Activated CD4-positive, alpha-beta memory T cell treated with anti-CD3 and anti-CD28 coated beads for 36 hours (primary cell): ENCODE data around the gene PAQR5. TPM values are rescaled to one million over a fixed set of nuclear protein-coding genes. Genes with fewer than 3 reads are reported as not detected.

Source experiments
- CTCF ChIA-PET: fragments of 350-600 bp; sonication (Branson Sonifier 250); formaldehyde crosslinking; loops from one replicate; lab custom pipeline; 2021; ENCODE audit warnings: antibody characterized with exemption, inconsistent platforms; lab: Charles Lee
- POLR2A ChIA-PET: fragments of 350-600 bp; sonication (Branson Sonifier 250); formaldehyde crosslinking; loops from one replicate; lab custom pipeline; 2021; ENCODE audit warnings: antibody characterized with exemption; lab: Charles Lee
- DNase-seq: peaks from one replicate; pipeline ENCODE4 v3.0.0-alpha.2; 2020
- H3K27ac Mint-ChIP-seq: one replicate; pipeline ENCODE4 v1.8.0; 2021; ENCODE audit warnings: mixed read lengths
- H3K27me3 Mint-ChIP-seq: one replicate; pipeline ENCODE4 v1.8.0; 2021; ENCODE audit warnings: mixed read lengths
- H3K36me3 Mint-ChIP-seq: one replicate; pipeline ENCODE4 v1.8.0; 2021; ENCODE audit warnings: mixed read lengths
- H3K4me1 Mint-ChIP-seq: one replicate; pipeline ENCODE4 v1.8.0; 2021; ENCODE audit warnings: low read depth, mixed read lengths
- H3K4me3 Mint-ChIP-seq: one replicate; pipeline ENCODE4 v1.8.0; 2021; ENCODE audit warnings: mild to moderate bottlenecking, mixed read lengths
- H3K9me3 Mint-ChIP-seq: one replicate; pipeline ENCODE4 v1.8.0; 2021; ENCODE audit warnings: mixed read lengths
- intact Hi-C: fragments of 100-400 bp; cut with micrococcal nuclease; formaldehyde crosslinking; loops from one replicate; pipeline ENCODE4 v1.15.1; 2023
- total RNA-seq, 2 experiments: library from RNA; stranded (reverse); gene quantifications; one replicate each; pipeline ENCODE4 v1.2.3, GENCODE V29; 2021

PAQR5 gene
- total RNA-seq, 2 experiments from 2014 or later, result 0.10 to 0.15 TPM

DNA sequence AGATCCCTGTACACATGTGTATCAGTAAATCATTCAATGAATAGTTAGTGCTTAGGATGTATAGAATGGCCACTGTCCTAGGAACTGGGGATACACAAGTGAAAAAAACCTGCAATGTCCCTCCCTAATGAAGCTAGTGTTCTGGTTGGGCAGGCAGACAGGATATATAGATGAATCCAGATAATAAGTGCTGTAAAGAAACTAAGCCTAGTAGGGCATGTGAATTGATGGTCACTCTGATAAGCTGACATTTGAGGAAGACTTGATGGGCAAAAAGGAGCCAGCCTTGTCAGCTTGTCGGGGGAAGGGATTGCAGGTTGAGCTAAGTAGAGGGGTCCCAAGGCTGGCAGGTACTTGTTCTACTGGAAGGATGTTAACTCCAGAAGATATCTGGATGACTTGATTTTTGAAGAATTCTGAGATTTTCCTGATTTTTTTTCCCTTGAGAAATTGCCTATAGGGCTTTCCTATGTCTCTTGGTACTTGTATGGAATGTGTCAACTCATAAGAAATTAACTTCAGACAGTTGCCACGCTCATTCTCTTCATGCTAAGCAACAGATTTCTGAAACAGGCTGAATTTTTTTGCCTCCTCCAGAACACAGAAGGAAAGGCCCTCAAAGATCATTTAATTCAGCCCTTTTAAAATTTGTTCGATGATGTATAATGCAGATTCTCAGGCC lies 109.1 kb downstream of the PAQR5 start:
- intact Hi-C loops, result no loop called here
- Mint-ChIP-seq H3K4me1 (no peaks in the 10 kb centered on the region), H3K9me3 (no peaks in the 10 kb centered on the region), H3K36me3 (no peaks in the 10 kb centered on the region), H3K27ac (no peak overlapping the region), H3K27me3 (peaks cover 21% of the 10 kb centered on the region), H3K4me3 (no peak overlapping the region)
- ChIA-PET CTCF (interaction anchor here (1.1 to 3.7 kb wide), 2 partner anchors 13 to 58 kb away, joined by 3 to 14 read pairs; no protein-coding TSS in a partner anchor), POLR2A (interaction anchor here (0.6 kb wide), 1 partner anchor 62 kb away, joined by 4 read pairs; no protein-coding TSS in a partner anchor)
- DNase-seq, result no peak

DNA sequence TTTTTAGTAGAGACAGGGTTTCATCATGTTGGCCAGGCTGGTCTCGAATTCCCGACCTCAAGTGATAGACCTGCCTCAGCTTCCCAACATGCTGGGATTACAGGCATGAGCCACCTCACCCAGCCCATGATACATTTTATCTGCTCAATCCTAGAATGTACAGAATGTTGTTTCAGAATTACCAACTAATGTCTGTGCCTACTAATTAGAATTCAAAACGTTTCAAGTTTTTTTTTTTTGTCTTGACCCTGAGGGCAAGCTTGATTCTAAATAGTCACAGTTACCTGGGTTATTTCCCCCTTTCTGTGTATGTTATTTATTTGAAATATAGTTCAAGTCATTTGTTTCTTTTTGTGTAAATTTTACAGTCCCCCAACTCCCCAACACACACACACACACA lies 110.1 kb downstream of the PAQR5 start:
- intact Hi-C loops, result no loop called here
- Mint-ChIP-seq H3K4me1 (peaks cover 6% of the 10 kb centered on the region), H3K4me3 (no peak overlapping the region), H3K27me3 (peaks cover 24% of the 10 kb centered on the region), H3K36me3 (no peaks in the 10 kb centered on the region), H3K27ac (no peak overlapping the region), H3K9me3 (no peaks in the 10 kb centered on the region)
- CTCF ChIA-PET, result interaction anchor here (3.7 kb wide), 1 partner anchor 14 kb away, joined by 14 read pairs; no protein-coding TSS in a partner anchor
- DNase-seq, result no peak
- POLR2A ChIA-PET, result no interaction called here

- H3K36me3 Mint-ChIP-seq, result peaks cover 5% of the 10 kb centered on the region
- ChIA-PET CTCF (interaction anchor here (2.7 kb wide), 1 partner anchor 16 kb away, joined by 15 read pairs; no protein-coding TSS in a partner anchor), POLR2A (no interaction called here)
- H3K27ac Mint-ChIP-seq, result no peak overlapping the region
- peaks cover 11% of the 10 kb centered on the region for H3K4me1 Mint-ChIP-seq
- no peaks in the 10 kb centered on the region for H3K9me3 Mint-ChIP-seq
- intact Hi-C loops, result loop anchor here (5.0 kb wide), 1 partner anchor 348 kb away; no protein-coding TSS in a partner anchor
- H3K27me3 Mint-ChIP-seq, result peaks cover 18% of the 10 kb centered on the region
- no peak overlapping the region for H3K4me3 Mint-ChIP-seq
- DNase-seq, result peak; percentile 58
Measured at GRCh38 chr15:69410248-69410874, 111.6 kb downstream of the PAQR5 start.

GRCh38 chr15:69412274-69412673 lies 113.6 kb downstream of the PAQR5 start:
- intact Hi-C loops, result loop anchor here (5.0 kb wide), 1 partner anchor 350 kb away; no protein-coding TSS in a partner anchor
- Mint-ChIP-seq H3K27ac (no peak overlapping the region), H3K27me3 (peaks cover 19% of the 10 kb centered on the region), H3K4me1 (peaks cover 13% of the 10 kb centered on the region), H3K4me3 (no peak overlapping the region), H3K36me3 (peaks cover 10% of the 10 kb centered on the region), H3K9me3 (no peaks in the 10 kb centered on the region)
- POLR2A ChIA-PET, result interaction anchor here (1.0 kb wide), 1 partner anchor 40 kb away, joined by 4 read pairs; the partner anchor contains the start of gene RPLP1
- CTCF ChIA-PET, result interaction anchor here (0.7 to 3.0 kb wide), 4 partner anchors 18 to 353 kb away, joined by 3 to 15 read pairs (median 12); no protein-coding TSS in a partner anchor
- no peak for DNase-seq

- intact Hi-C loops, result loop anchor here (5.0 kb wide), 1 partner anchor 350 kb away; no protein-coding TSS in a partner anchor
- H3K4me1 Mint-ChIP-seq, result peaks cover 13% of the 10 kb centered on the region
- no peak overlapping the region for H3K27ac Mint-ChIP-seq
- H3K36me3 Mint-ChIP-seq, result peaks cover 13% of the 10 kb centered on the region
- no peaks in the 10 kb centered on the region for H3K9me3 Mint-ChIP-seq
- ChIA-PET POLR2A (interaction anchor here (1.0 kb wide), 1 partner anchor 40 kb away, joined by 4 read pairs; the partner anchor contains the start of gene RPLP1), CTCF (interaction anchor here (0.7 to 3.0 kb wide), 4 partner anchors 18 to 354 kb away, joined by 3 to 15 read pairs (median 12); no protein-coding TSS in a partner anchor)
- no peak overlapping the region for H3K4me3 Mint-ChIP-seq
- DNase-seq, result no peak
- peaks cover 17% of the 10 kb centered on the region for H3K27me3 Mint-ChIP-seq
Measured at GRCh38 chr15:69412701-69413100, 114.0 kb downstream of the PAQR5 start.

DNA sequence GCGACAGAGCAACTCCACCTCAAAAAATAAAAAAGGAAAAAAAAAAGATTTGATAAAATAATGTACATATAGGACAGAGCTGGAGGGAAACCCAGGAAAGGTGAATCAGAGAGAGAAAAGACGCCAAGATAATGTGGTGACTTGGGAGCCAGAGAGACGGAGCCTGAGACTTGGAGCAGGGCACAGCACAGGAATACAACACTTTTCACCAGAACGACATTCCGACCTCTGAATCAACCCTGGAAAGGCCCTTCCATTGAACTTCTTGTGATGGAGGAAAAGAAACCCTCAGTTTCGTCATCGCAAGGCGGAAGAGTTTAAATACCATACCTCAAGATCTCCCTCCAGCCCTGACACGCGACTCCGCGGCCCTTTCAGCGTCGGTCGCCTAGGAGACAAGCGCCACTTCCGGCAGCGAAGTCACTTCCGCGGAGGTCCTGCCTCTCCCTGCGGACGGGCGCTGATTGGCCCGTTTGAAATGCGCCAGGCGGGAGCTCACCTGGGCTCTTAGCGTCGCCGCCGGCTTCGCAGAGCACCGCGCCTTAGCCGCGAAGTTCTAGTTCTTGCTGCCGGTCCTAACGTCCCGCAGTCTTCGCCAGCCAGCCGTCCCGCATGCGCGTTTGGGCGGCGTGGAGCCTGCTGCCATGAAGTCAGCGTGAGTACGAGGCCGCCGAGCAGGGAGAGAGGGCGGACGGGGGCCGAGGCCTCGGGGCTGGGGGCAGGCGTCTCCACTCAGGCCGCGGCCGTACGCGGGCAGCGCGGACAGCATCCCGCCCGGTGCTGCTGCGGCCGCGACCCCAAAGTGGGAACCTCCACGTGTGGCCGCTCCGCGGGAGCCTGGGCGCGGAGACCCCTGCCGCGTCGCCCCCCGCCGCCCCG lies 115.3 kb downstream of the PAQR5 start, which contains the start of gene KIF23:
Gene KIF23 (plus strand): TSS at position 528 of the 879 bp plus-strand sequence. CDS start 117 bp downstream, at position 645.
- POLR2A ChIA-PET, result interaction anchor here (0.6 to 2.0 kb wide), 4 partner anchors 10 to 48 kb away, joined by 3 to 28 read pairs (median 4); partner anchors contain the start of gene RPLP1
- CTCF ChIA-PET, result interaction anchor here (0.5 to 3.0 kb wide), 6 partner anchors 19 to 252 kb away, joined by 3 to 14 read pairs (median 3); no protein-coding TSS in a partner anchor
- peak; percentile 95 for DNase-seq
- no peaks in the 10 kb centered on the region for H3K9me3 Mint-ChIP-seq
- peaks cover 14% of the 10 kb centered on the region for H3K27me3 Mint-ChIP-seq
- H3K4me3 Mint-ChIP-seq, result peak within 1 kb of the TSS; percentile 82
- intact Hi-C loops, result loop anchor here (1.0 to 5.0 kb wide), 5 partner anchors 29 to 352 kb away; partner anchors contain the start of genes GLCE and RPLP1
- H3K27ac Mint-ChIP-seq, result peak within 1 kb of the TSS; percentile 20
- H3K4me1 Mint-ChIP-seq, result peaks cover 13% of the 10 kb centered on the region
- H3K36me3 Mint-ChIP-seq, result peaks cover 21% of the 10 kb centered on the region

GRCh38 chr15:69414701-69415167 lies 116.0 kb downstream of the PAQR5 start:
- Mint-ChIP-seq H3K9me3 (no peaks in the 10 kb centered on the region), H3K36me3 (peaks cover 28% of the 10 kb centered on the region), H3K4me3 (peak overlapping the region; percentile 82), H3K27ac (no peak overlapping the region), H3K27me3 (peaks cover 11% of the 10 kb centered on the region), H3K4me1 (peaks cover 13% of the 10 kb centered on the region)
- intact Hi-C loops, result loop anchor here (1.0 to 5.0 kb wide), 5 partner anchors 29 to 352 kb away; partner anchors contain the start of genes GLCE and RPLP1
- ChIA-PET POLR2A (interaction anchor here (1.0 to 2.0 kb wide), 3 partner anchors 14 to 48 kb away, joined by 3 to 28 read pairs (median 4); partner anchors contain the start of gene RPLP1), CTCF (interaction anchor here (0.5 to 1.4 kb wide), 5 partner anchors 20 to 252 kb away, joined by 3 to 5 read pairs (median 3); no protein-coding TSS in a partner anchor)
- peak; percentile 31 for DNase-seq

DNA sequence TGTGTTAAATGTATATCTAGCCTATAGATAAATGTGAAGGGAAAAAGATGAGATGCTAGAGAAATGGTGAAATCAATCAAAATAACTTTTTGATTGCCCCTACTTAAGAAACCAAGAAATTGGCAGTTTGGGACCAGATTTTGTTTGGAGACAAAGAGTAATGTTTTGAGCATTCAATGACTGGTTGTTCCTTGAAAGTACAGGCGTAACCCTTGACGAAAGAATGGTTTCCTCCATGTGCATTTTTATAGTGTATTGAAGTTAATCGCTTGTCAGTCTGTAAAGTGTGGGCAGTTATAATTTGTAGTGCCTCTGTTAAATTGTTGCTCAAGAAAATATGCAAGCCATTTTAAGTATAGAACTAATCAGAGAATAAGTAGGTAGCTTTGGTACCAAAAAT lies 116.7 kb downstream of the PAQR5 start:
- POLR2A ChIA-PET, result interaction anchor here (1.0 to 2.0 kb wide), 2 partner anchors 37 to 47 kb away, joined by 4 to 28 read pairs; partner anchors contain the start of gene RPLP1

DNA sequence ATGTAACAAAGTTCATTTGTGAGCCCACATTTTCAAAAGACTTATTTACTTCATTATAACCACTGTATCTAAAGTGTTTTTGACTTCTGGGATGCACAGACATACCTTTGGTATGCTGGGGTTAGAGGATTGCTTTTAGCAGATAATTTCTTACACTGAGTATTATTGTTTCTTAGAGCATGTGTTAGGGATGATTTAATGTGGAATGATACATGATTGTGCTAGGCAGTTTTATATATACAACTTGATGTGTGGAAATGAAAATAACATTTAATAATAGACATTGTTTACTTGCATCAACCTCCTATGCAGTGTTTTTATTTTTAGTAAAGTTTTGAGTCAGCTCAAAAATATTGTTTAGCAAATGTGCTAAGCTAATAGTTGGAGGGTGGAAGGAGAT lies 118.9 kb downstream of the PAQR5 start:
- intact Hi-C loops, result no loop called here
- POLR2A ChIA-PET, result interaction anchor here (2.3 kb wide), 1 partner anchor 35 kb away, joined by 11 read pairs; the partner anchor contains the start of gene RPLP1
- peaks cover 10% of the 10 kb centered on the region for H3K27me3 Mint-ChIP-seq

More for the DNA sequence above, 116.7 kb downstream of the PAQR5 start:
- Mint-ChIP-seq H3K27me3 (peaks cover 10% of the 10 kb centered on the region), H3K27ac (no peak overlapping the region), H3K4me3 (peak overlapping the region; percentile 82), H3K9me3 (no peaks in the 10 kb centered on the region), H3K36me3 (peaks cover 30% of the 10 kb centered on the region), H3K4me1 (peaks cover 13% of the 10 kb centered on the region)
- intact Hi-C loops, result no loop called here
- no peak for DNase-seq
- CTCF ChIA-PET, result no interaction called here

GRCh38 chr15:69421498-69421897 lies 122.8 kb downstream of the PAQR5 start:
- H3K36me3 Mint-ChIP-seq, result peaks cover 51% of the 10 kb centered on the region
- ChIA-PET CTCF (interaction anchor here (1.5 kb wide), 1 partner anchor 42 kb away, joined by 4 read pairs; no protein-coding TSS in a partner anchor), POLR2A (interaction anchor here (0.6 kb wide), 1 partner anchor 46 kb away, joined by 3 read pairs; no protein-coding TSS in a partner anchor)
- no peak for DNase-seq
- H3K27me3 Mint-ChIP-seq, result no peaks in the 10 kb centered on the region
- no peaks in the 10 kb centered on the region for H3K9me3 Mint-ChIP-seq
- H3K4me1 Mint-ChIP-seq, result no peaks in the 10 kb centered on the region
- intact Hi-C loops, result no loop called here
- no peak overlapping the region for H3K27ac Mint-ChIP-seq
- H3K4me3 Mint-ChIP-seq, result no peak overlapping the region

More for the DNA sequence above, 118.9 kb downstream of the PAQR5 start:
- Mint-ChIP-seq H3K36me3 (peaks cover 42% of the 10 kb centered on the region), H3K27ac (no peak overlapping the region), H3K9me3 (no peaks in the 10 kb centered on the region), H3K4me3 (no peak overlapping the region), H3K4me1 (peaks cover 13% of the 10 kb centered on the region)
- DNase-seq, result no peak
- CTCF ChIA-PET, result interaction anchor here (1.1 to 1.8 kb wide), 2 partner anchors 23 to 45 kb away, joined by 3 to 6 read pairs; no protein-coding TSS in a partner anchor
